ENCODE measurements around the gene REXO1. TPM values are rescaled to one million over a fixed set of nuclear protein-coding genes. Genes with fewer than 3 reads are reported as not detected.
"Not testable (repeated sequence)": the region's sequence is repeated elsewhere in the genome, so short reads cannot be mapped to it uniquely, and the experiment has no call there.

Gene REXO1
- total and polyA plus RNA-seq, 2 donors (not counting 3 experiments of a cell fraction or from before 2014, with no cell fraction given), result 41.1 to 56.9 TPM

DNA sequence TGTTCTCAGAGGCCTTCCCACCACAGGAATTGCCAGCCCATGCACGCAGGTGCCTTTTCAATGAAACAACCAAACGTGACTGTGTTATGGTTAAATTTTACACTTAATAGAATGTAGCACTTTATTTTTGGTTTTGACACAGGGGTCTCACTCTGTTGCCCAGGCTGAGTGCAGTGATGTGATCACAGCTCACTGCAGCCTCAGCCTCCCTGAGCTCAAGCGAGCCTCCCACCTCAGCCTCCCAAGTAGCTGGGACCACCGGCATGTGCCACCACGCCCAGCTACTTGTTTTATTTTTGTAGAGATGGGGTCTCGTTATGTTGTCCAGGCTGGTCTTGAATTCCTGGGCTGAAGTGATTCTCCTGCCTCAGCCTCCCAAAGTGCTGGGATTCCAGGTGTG lies 43.4 kb downstream of the REXO1 start:
- DNase-seq (ENCODE audit: low read depth, low spot score), result no peak
- H4K20me1 ChIP-seq (replicated peaks; ENCODE audit: control insufficient read depth, extremely low read depth, insufficient read depth, low read length), result no peaks in the 10 kb centered on the region
- FAIRE-seq, result peak; percentile 47
- H3K27me3 ChIP-seq (ENCODE audit: control insufficient read depth in 2 of 2, insufficient read depth in 2 of 2, low read length in 2 of 2), result no peaks in the 10 kb centered on the region
- no peak overlapping the region for H3K27ac ChIP-seq (ENCODE audit: insufficient read depth, low read depth, low read length)
- dilution Hi-C loops (cut with MboI; ENCODE audit: extremely low pct_ligation_motif_present, low sequenced_read_pairs) (no loop called here), intact Hi-C loops (cut with micrococcal nuclease) (no loop called here)
- H3K4me1 ChIP-seq (ENCODE audit: control insufficient read depth, extremely low read depth, insufficient read depth, low read length), result no peaks in the 10 kb centered on the region
- no peaks in the 10 kb centered on the region for H3K36me3 ChIP-seq (ENCODE audit: control insufficient read depth in 2 of 2, extremely low read depth in 1 of 2, insufficient read depth in 2 of 2, low read length in 2 of 2)
- H3K9me3 ChIP-seq (replicated peaks; ENCODE audit: control insufficient read depth, insufficient read depth, low read length), result no peaks in the 10 kb centered on the region
- no peak overlapping the region for H3K4me3 ChIP-seq (replicated peaks in 1 of 3; ENCODE audit: insufficient read depth in 1 of 3, low read depth in 1 of 3, low read length in 3 of 3)
- no peaks in the 10 kb centered on the region for H3K9me1 ChIP-seq (replicated peaks; ENCODE audit: control insufficient read depth, extremely low read depth, insufficient read depth, low read length)
- POLR2A ChIA-PET, result no interaction called here
- CTCF ChIA-PET, result no interaction called here
- no peaks in the 10 kb centered on the region for H3K79me2 ChIP-seq (ENCODE audit: control insufficient read depth, insufficient read depth, low read length)
- no peak overlapping the region for H3K4me2 ChIP-seq (ENCODE audit: insufficient read depth, low read length)
- no TSS peak for BruUV-seq (replicated peaks)
- no peak overlapping the region for H3K9ac ChIP-seq (replicated peaks; ENCODE audit: extremely low read depth, insufficient read depth, low read length)
- H2AFZ ChIP-seq (ENCODE audit: low read depth, low read length), result no peak overlapping the region
- no peak for TF ChIP-seq JUN (IDR thresholded peaks at IDR 0.05; ENCODE audit: borderline replicate concordance, insufficient read depth, insufficient read length, low read depth)
- no peak for TF ChIP-seq FOS (IDR thresholded peaks at IDR 0.05; ENCODE audit: borderline replicate concordance, insufficient read depth, low read length)
- no peak for TF ChIP-seq EZH2 (IDR thresholded peaks at IDR 0.05; ENCODE audit: borderline replicate concordance, low read depth, low read length, severe bottlenecking)
- no peak for TF ChIP-seq MYC (IDR thresholded peaks at IDR 0.05; ENCODE audit: low read depth, low read length)

GRCh38 chr19:1799695-1800342 lies 48.5 kb downstream of the REXO1 start:
- DNase-seq (ENCODE audit: low read depth, low spot score) (no peak), FAIRE-seq (no peak)
- no peaks in the 10 kb centered on the region for H3K9me1 ChIP-seq (replicated peaks; ENCODE audit: control insufficient read depth, extremely low read depth, insufficient read depth, low read length)
- ChIA-PET POLR2A (no interaction called here), CTCF (interaction anchor here (1.0 to 3.4 kb wide), 3 partner anchors 17 to 253 kb away, joined by 3 to 18 read pairs (median 6); no protein-coding TSS in a partner anchor)
- no peaks in the 10 kb centered on the region for H3K4me1 ChIP-seq (ENCODE audit: control insufficient read depth, extremely low read depth, insufficient read depth, low read length)
- intact Hi-C loops (cut with micrococcal nuclease), result loop anchor here (5.0 kb wide), 1 partner anchor 128 kb away; no protein-coding TSS in a partner anchor
- H3K9ac ChIP-seq (replicated peaks; ENCODE audit: extremely low read depth, insufficient read depth, low read length), result no peak overlapping the region
- no peak overlapping the region for H3K27ac ChIP-seq (ENCODE audit: insufficient read depth, low read depth, low read length)
- no peaks in the 10 kb centered on the region for H4K20me1 ChIP-seq (replicated peaks; ENCODE audit: control insufficient read depth, extremely low read depth, insufficient read depth, low read length)
- H3K9me3 ChIP-seq (replicated peaks; ENCODE audit: control insufficient read depth, insufficient read depth, low read length), result no peaks in the 10 kb centered on the region
- H3K36me3 ChIP-seq (ENCODE audit: control insufficient read depth in 2 of 2, extremely low read depth in 1 of 2, insufficient read depth in 2 of 2, low read length in 2 of 2), result no peaks in the 10 kb centered on the region
- H3K79me2 ChIP-seq (ENCODE audit: control insufficient read depth, insufficient read depth, low read length), result no peaks in the 10 kb centered on the region
- TF ChIP-seq POLR2AphosphoS5 (IDR thresholded peaks at IDR 0.05; ENCODE audit: insufficient read depth, low read depth, low read length) (no peak), GATA2 (IDR thresholded peaks at IDR 0.05; ENCODE audit: insufficient read depth, insufficient read length, low read depth, low read length) (no peak), EZH2 (IDR thresholded peaks at IDR 0.05; ENCODE audit: borderline replicate concordance, low read depth, low read length, severe bottlenecking) (no peak)
- TF ChIP-seq, protein P1, sequence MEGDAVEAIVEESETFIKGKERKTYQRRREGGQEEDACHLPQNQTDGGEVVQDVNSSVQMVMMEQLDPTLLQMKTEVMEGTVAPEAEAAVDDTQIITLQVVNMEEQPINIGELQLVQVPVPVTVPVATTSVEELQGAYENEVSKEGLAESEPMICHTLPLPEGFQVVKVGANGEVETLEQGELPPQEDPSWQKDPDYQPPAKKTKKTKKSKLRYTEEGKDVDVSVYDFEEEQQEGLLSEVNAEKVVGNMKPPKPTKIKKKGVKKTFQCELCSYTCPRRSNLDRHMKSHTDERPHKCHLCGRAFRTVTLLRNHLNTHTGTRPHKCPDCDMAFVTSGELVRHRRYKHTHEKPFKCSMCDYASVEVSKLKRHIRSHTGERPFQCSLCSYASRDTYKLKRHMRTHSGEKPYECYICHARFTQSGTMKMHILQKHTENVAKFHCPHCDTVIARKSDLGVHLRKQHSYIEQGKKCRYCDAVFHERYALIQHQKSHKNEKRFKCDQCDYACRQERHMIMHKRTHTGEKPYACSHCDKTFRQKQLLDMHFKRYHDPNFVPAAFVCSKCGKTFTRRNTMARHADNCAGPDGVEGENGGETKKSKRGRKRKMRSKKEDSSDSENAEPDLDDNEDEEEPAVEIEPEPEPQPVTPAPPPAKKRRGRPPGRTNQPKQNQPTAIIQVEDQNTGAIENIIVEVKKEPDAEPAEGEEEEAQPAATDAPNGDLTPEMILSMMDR (IDR thresholded peaks at IDR 0.05; ENCODE audit: extremely low read depth in 1 of 2, insufficient read depth in 1 of 2, low read depth in 1 of 2, low read length in 2 of 2), result no peak
- no TSS peak for BruUV-seq (replicated peaks)
- no peak overlapping the region for H2AFZ ChIP-seq (ENCODE audit: low read depth, low read length)
- dilution Hi-C loops (cut with MboI; ENCODE audit: extremely low pct_ligation_motif_present, low sequenced_read_pairs), result no loop called here
- H3K4me3 ChIP-seq (replicated peaks in 1 of 3; ENCODE audit: insufficient read depth in 1 of 3, low read depth in 1 of 3, low read length in 3 of 3), result no peak overlapping the region
- H3K27me3 ChIP-seq (ENCODE audit: control insufficient read depth in 2 of 2, insufficient read depth in 2 of 2, low read length in 2 of 2), result no peaks in the 10 kb centered on the region
- H3K4me2 ChIP-seq (ENCODE audit: insufficient read depth, low read length), result no peak overlapping the region

- BruUV-seq (replicated peaks); H3K4me1 ChIP-seq (ENCODE audit: control insufficient read depth, extremely low read depth, insufficient read depth, low read length); dilution Hi-C loops (cut with MboI; ENCODE audit: extremely low pct_ligation_motif_present, low sequenced_read_pairs); H3K4me2 ChIP-seq (ENCODE audit: insufficient read depth, low read length); H3K9ac ChIP-seq (replicated peaks; ENCODE audit: extremely low read depth, insufficient read depth, low read length); H3K27ac ChIP-seq (ENCODE audit: insufficient read depth, low read depth, low read length); FAIRE-seq; H3K27me3 ChIP-seq (ENCODE audit: control insufficient read depth in 2 of 2, insufficient read depth in 2 of 2, low read length in 2 of 2); POLR2A ChIA-PET; H3K9me1 ChIP-seq (replicated peaks; ENCODE audit: control insufficient read depth, extremely low read depth, insufficient read depth, low read length); H3K36me3 ChIP-seq (ENCODE audit: control insufficient read depth in 2 of 2, extremely low read depth in 1 of 2, insufficient read depth in 2 of 2, low read length in 2 of 2); H3K79me2 ChIP-seq (ENCODE audit: control insufficient read depth, insufficient read depth, low read length); H3K4me3 ChIP-seq (replicated peaks in 1 of 3; ENCODE audit: insufficient read depth in 1 of 3, low read depth in 1 of 3, low read length in 3 of 3); H2AFZ ChIP-seq (ENCODE audit: low read depth, low read length); DNase-seq (ENCODE audit: low read depth, low spot score); H4K20me1 ChIP-seq (replicated peaks; ENCODE audit: control insufficient read depth, extremely low read depth, insufficient read depth, low read length); H3K9me3 ChIP-seq (replicated peaks; ENCODE audit: control insufficient read depth, insufficient read depth, low read length): not testable (repeated sequence)
- intact Hi-C loops (cut with micrococcal nuclease), result loop anchor here (5.0 kb wide), 1 partner anchor 125 kb away; no protein-coding TSS in a partner anchor
- CTCF ChIA-PET, result interaction anchor here (0.8 to 6.6 kb wide), 9 partner anchors 8 to 251 kb away, joined by 3 to 75 read pairs (median 6); no protein-coding TSS in a partner anchor
Observed at GRCh38 chr19:1797313-1797712, 51.0 kb downstream of the REXO1 start.

Data from endothelial cell of umbilical vein (primary cell).